ENCODE data around the gene PANK1.

DNA sequence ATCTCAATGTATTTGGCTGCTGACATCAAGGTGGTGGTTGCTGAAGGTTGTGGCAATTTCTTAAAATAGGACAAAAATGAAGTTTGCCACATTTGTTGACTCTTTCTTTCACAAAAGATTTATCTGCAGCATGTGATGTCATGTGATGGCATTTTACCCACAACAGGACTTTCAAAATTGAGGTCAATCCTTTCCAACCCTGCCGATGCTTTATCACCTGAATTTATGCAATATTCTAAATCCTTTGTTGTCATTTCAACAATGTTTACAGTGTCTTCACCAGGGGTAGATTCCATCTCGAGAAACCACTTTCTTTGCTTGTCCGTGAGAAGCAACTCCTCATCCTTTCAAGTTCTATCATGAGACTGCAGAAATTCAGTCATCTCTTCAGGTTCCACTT lies 69.0 kb downstream of the PANK1 start:
- TF ChIP-seq, protein P1, sequence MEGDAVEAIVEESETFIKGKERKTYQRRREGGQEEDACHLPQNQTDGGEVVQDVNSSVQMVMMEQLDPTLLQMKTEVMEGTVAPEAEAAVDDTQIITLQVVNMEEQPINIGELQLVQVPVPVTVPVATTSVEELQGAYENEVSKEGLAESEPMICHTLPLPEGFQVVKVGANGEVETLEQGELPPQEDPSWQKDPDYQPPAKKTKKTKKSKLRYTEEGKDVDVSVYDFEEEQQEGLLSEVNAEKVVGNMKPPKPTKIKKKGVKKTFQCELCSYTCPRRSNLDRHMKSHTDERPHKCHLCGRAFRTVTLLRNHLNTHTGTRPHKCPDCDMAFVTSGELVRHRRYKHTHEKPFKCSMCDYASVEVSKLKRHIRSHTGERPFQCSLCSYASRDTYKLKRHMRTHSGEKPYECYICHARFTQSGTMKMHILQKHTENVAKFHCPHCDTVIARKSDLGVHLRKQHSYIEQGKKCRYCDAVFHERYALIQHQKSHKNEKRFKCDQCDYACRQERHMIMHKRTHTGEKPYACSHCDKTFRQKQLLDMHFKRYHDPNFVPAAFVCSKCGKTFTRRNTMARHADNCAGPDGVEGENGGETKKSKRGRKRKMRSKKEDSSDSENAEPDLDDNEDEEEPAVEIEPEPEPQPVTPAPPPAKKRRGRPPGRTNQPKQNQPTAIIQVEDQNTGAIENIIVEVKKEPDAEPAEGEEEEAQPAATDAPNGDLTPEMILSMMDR (IDR thresholded peaks at IDR 0.05): no peak
- TF ChIP-seq POLR2A (IDR thresholded peaks at IDR 0.05) (no peak), EP300 (IDR thresholded peaks at IDR 0.05) (no peak)

Data from tibial nerve (tissue), 4 donors.